ENCODE measurements around the gene TEAD4. TPM values are rescaled to one million over a fixed set of nuclear protein-coding genes. Genes with fewer than 3 reads are reported as not detected.

Gene TEAD4
- total and polyA plus RNA-seq, 11 donors, result 5.7 to 59.2 (median 16.1) TPM

DNA sequence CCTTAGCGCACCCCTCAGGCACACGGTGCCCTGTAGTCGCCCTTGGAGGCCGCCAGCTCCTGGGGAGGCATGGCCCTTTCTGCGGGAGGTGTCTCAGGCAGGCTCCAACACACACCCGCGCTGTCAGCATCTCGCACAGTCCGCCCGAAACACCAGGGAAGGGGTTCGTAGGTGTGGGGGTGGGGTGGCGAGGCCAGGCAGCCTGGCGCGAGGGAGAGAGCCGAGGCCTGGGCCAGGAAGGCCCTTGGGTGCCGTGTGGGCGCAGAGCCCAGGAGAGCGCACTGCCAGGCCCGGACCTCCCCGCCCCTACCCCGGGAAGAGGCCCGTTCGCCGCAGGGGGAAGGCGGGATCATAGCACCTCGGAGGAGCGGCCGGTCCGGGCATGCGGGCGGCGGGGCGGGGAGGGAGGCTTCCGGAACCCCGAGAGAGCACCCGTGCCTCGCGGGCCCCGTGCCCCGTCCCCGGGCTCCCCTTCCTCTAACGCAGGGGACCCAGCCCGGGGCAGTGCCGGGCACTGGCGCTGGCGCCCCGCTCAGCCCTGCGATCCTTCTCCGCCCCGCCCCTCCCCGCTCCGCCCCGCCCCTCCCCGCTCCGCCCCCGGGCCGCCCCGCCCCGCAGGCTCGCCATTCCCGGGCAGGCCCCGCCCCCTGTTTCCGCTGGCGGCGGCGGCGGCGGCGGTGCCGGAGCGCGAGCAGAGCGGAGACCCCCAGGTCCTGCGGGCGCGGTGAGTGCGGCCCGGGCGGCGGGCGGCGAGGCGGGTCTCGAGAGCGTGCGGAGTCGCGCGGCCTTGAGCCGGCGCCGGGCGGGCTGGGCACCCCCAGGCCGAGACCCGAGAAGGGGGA is 117.8 kb downstream of the TEAD4 start, which contains the start of gene TSPAN9:
Gene TSPAN9, plus strand, starts transcription at position 650 of the 842 bp plus-strand sequence. CDS start 123,815 bp downstream, outside the sequence.
- intact Hi-C loops (cut with DNase I), result loop anchor here in 5 of 10 donors (2.0 to 10.0 kb wide), 5 partner anchors 45 to 128 kb away; no protein-coding TSS in a partner anchor
- peak; percentile 24 to 79 for TF ChIP-seq POLR2A (IDR thresholded peaks at IDR 0.05)
- TF ChIP-seq, protein P1, sequence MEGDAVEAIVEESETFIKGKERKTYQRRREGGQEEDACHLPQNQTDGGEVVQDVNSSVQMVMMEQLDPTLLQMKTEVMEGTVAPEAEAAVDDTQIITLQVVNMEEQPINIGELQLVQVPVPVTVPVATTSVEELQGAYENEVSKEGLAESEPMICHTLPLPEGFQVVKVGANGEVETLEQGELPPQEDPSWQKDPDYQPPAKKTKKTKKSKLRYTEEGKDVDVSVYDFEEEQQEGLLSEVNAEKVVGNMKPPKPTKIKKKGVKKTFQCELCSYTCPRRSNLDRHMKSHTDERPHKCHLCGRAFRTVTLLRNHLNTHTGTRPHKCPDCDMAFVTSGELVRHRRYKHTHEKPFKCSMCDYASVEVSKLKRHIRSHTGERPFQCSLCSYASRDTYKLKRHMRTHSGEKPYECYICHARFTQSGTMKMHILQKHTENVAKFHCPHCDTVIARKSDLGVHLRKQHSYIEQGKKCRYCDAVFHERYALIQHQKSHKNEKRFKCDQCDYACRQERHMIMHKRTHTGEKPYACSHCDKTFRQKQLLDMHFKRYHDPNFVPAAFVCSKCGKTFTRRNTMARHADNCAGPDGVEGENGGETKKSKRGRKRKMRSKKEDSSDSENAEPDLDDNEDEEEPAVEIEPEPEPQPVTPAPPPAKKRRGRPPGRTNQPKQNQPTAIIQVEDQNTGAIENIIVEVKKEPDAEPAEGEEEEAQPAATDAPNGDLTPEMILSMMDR (IDR thresholded peaks at IDR 0.05), result no peak
- DNase-seq (peak; percentile 83 to 90 (median 87)), ATAC-seq (peak; percentile 87 to 92 (median 88))
- Histone ChIP-seq H3K4me3 (peak within 1 kb of the TSS; percentile 78 to 100 (median 92)), H3K27me3 (peaks cover 0 to 13% (median 0%) of the 10 kb centered on the region in 9 donors), H3K27ac (peak within 1 kb of the TSS; percentile 85 to 97 (median 92)), H3K4me1 (peaks cover 0 to 60% (median 39%) of the 10 kb centered on the region in 12 donors), H3K9me3 (no peaks in the 10 kb centered on the region), H3K36me3 (no peaks in the 10 kb centered on the region)
- WGBS, 4 donors, result 1 to 4% (median 2%) methylated on average over 12 to 95 of the region's 95 CpGs

DNA sequence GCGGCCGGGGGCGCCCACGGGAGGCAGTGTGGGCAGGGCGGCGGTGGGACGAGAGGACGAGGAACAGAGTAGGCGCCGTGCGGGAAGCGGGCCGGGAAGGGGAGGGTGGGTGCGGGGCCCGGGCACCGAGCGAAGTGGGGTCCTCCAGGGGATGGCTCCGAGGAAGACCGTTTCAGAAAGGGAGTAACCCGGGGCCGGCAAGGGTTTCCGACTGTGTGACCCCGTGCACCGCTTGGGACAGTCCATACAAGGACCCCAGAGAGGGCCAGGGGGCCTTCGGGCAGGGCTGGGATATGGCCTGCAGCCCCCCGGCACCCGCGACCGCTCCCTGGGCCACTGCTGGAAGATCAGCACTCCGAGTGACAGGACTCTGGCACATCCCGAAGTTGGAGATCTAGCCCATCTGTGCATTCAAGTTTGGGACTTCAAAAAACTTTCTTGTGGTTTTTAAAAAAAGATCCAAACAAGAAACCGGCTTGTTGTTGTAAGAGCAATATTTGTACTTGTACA is 118.4 kb downstream of the TEAD4 start:
- DNase-seq, result peak; percentile 38 to 71 (median 60)

DNA sequence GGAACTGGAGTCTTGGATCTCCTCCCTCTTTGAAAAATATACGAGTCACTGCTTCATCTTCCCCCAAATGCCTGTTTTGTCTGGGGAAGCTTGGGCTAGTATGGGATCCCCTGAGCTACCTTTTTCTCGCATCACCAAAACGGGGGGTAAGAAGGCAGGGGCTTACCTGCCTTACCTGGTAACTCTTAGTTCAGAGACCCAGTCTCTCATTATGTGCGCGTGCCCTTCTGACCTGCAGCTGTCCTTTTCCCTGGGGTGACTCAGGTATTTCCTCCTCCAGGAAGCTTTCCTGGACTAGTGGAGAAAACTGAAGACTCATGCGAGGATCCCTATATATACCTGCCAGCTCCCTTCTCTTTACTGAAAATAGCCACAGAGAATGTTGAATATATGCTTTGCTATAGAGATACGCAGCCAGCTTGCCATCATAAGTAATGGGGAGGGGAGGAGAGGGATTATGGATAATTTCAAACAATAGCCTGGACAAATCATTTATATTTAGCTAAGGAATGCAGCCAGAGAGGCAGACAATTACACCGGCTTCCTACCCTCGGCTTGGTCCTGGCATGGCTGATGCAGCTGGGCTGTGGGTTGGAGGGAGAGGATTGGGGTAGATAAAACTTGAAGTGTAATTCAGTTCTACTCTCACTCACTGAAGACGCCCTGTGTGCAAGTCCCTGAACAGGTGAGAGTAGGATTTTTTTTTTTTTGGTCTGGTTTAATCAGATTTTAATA is 119.1 kb downstream of the TEAD4 start:
- no peaks in the 10 kb centered on the region for H3K9me3 ChIP-seq
- H3K27me3 ChIP-seq, result peaks cover 0 to 13% (median 0%) of the 10 kb centered on the region in 9 donors
- intact Hi-C loops (cut with DNase I), result loop anchor here in 4 of 10 donors (2.0 to 10.0 kb wide), 4 partner anchors 44 to 127 kb away; no protein-coding TSS in a partner anchor
- DNase-seq (peak in 1 of 5 donors; percentile 51), ATAC-seq (no peak)
- H3K27ac ChIP-seq, result peak overlapping the region; percentile 85 to 97 (median 92)
- H3K4me3 ChIP-seq, result peak overlapping the region; percentile 78 to 100 (median 92)
- peaks cover 6 to 71% (median 47%) of the 10 kb centered on the region in 12 donors for H3K4me1 ChIP-seq
- 23 to 33% (median 32%) methylated on average over 10 of the region's 10 CpGs for WGBS, 4 donors
- TF ChIP-seq, protein P1 (IDR thresholded peaks at IDR 0.05), result no peak
- no peak for TF ChIP-seq POLR2A (IDR thresholded peaks at IDR 0.05)
- no peaks in the 10 kb centered on the region for H3K36me3 ChIP-seq

More for the DNA sequence above, 118.4 kb downstream of the TEAD4 start:
- peak in 3 of 4 donors; percentile 3 to 10 (median 8) for ATAC-seq
- H3K4me1 ChIP-seq, result peaks cover 6 to 67% (median 45%) of the 10 kb centered on the region in 12 donors
- H3K36me3 ChIP-seq, result no peaks in the 10 kb centered on the region
- intact Hi-C loops (cut with DNase I), result loop anchor here in 6 of 10 donors (2.0 to 10.0 kb wide), 6 partner anchors 45 to 127 kb away; no protein-coding TSS in a partner anchor
- peak overlapping the region; percentile 85 to 97 (median 92) for H3K27ac ChIP-seq
- H3K9me3 ChIP-seq, result no peaks in the 10 kb centered on the region
- H3K27me3 ChIP-seq, result peaks cover 0 to 13% (median 0%) of the 10 kb centered on the region in 9 donors
- TF ChIP-seq, protein P1 (IDR thresholded peaks at IDR 0.05), result no peak
- TF ChIP-seq POLR2A (IDR thresholded peaks at IDR 0.05), result no peak
- peak overlapping the region; percentile 78 to 100 (median 92) for H3K4me3 ChIP-seq
- WGBS, 4 donors, result 1 to 2% (median 1%) methylated on average over 24 to 32 of the region's 32 CpGs
